Measurements from ENCODE around the gene COMTD1. TPM values are rescaled to one million over a fixed set of nuclear protein-coding genes. Genes with fewer than 3 reads are reported as not detected.

COMTD1 gene
- total RNA-seq, 4 donors from 2014 or later = 3.2 to 59.7 (median 22.9) TPM

- no peak for DNase-seq
- peaks cover 5 to 14% of the 10 kb centered on the region in 2 donors for H3K4me1 ChIP-seq
- no peaks in the 10 kb centered on the region for H3K9me3 ChIP-seq
- intact Hi-C loops (cut with DNase I; ENCODE audit: low total_unique reads) = loop anchor here (10.0 kb wide), 2 partner anchors 125 to 965 kb away; a partner anchor contains a TSS
- no peaks in the 10 kb centered on the region for H3K27me3 ChIP-seq
- no peak overlapping the region for H3K4me3 ChIP-seq
- TF ChIP-seq CTCF (IDR thresholded peaks at IDR 0.05) = no peak
- TF ChIP-seq POLR2A (IDR thresholded peaks at IDR 0.05) = no peak
- no peaks in the 10 kb centered on the region for H3K36me3 ChIP-seq
- H3K27ac ChIP-seq = peak overlapping the region in 1 of 2 donors; percentile 43
These were observed 5.8 kb downstream of the COMTD1 start for GRCh38 chr10:75229971-75230370.

GRCh38 chr10:75228834-75229233 is 6.9 kb downstream of the COMTD1 start:
- no peaks in the 10 kb centered on the region for H3K36me3 ChIP-seq
- no peaks in the 10 kb centered on the region for H3K9me3 ChIP-seq
- peaks cover 6 to 14% of the 10 kb centered on the region in 2 donors for H3K4me1 ChIP-seq
- intact Hi-C loops (cut with DNase I; ENCODE audit: low total_unique reads) = no loop called here
- H3K27me3 ChIP-seq = no peaks in the 10 kb centered on the region
- no peak overlapping the region for H3K4me3 ChIP-seq
- DNase-seq = no peak
- TF ChIP-seq CTCF (IDR thresholded peaks at IDR 0.05) (no peak), POLR2A (IDR thresholded peaks at IDR 0.05) (no peak)
- peak overlapping the region; percentile 11 to 43 for H3K27ac ChIP-seq

GRCh38 chr10:75228278-75228677 is 7.5 kb downstream of the COMTD1 start:
- H3K27ac ChIP-seq = peak overlapping the region; percentile 11 to 43
- no peaks in the 10 kb centered on the region for H3K9me3 ChIP-seq
- H3K4me3 ChIP-seq = no peak overlapping the region
- no peak for DNase-seq
- intact Hi-C loops (cut with DNase I; ENCODE audit: low total_unique reads) = no loop called here
- H3K27me3 ChIP-seq = no peaks in the 10 kb centered on the region
- H3K4me1 ChIP-seq = peaks cover 6 to 14% of the 10 kb centered on the region in 2 donors
- TF ChIP-seq CTCF (IDR thresholded peaks at IDR 0.05) (no peak), POLR2A (IDR thresholded peaks at IDR 0.05) (no peak)
- H3K36me3 ChIP-seq = no peaks in the 10 kb centered on the region

GRCh38 chr10:75226656-75227055 is 9.1 kb downstream of the COMTD1 start:
- no peaks in the 10 kb centered on the region for H3K27me3 ChIP-seq
- intact Hi-C loops (cut with DNase I; ENCODE audit: low total_unique reads) = no loop called here
- H3K9me3 ChIP-seq = no peaks in the 10 kb centered on the region
- peaks cover 6 to 14% of the 10 kb centered on the region in 2 donors for H3K4me1 ChIP-seq
- TF ChIP-seq CTCF (IDR thresholded peaks at IDR 0.05) = no peak
- TF ChIP-seq POLR2A (IDR thresholded peaks at IDR 0.05) = no peak
- H3K4me3 ChIP-seq = no peak overlapping the region
- peak in 1 of 2 donors; percentile 3 for DNase-seq
- H3K27ac ChIP-seq = peak overlapping the region; percentile 77 to 94
- H3K36me3 ChIP-seq = no peaks in the 10 kb centered on the region

- TF ChIP-seq CTCF (IDR thresholded peaks at IDR 0.05) = no peak
- H3K27ac ChIP-seq = peak overlapping the region; percentile 77 to 94
- intact Hi-C loops (cut with DNase I; ENCODE audit: low total_unique reads) = no loop called here
- no peak overlapping the region for H3K4me3 ChIP-seq
- no peaks in the 10 kb centered on the region for H3K36me3 ChIP-seq
- no peak for DNase-seq
- peaks cover 6 to 14% of the 10 kb centered on the region in 2 donors for H3K4me1 ChIP-seq
- no peaks in the 10 kb centered on the region for H3K27me3 ChIP-seq
- H3K9me3 ChIP-seq = no peaks in the 10 kb centered on the region
These were observed 9.7 kb downstream of the COMTD1 start for GRCh38 chr10:75226095-75226494.

Measured in uterus (tissue), 4 donors.